Brain pericyte (primary cell): ENCODE data around the gene QSER1.
A peak's percentile ranks its signal among the peaks of the same experiment; 100 is the strongest.
"Not testable (repeated sequence)": the region's sequence is repeated elsewhere in the genome, so short reads cannot be mapped to it uniquely, and the experiment has no call there.

ENCODE experiments used
- DNase-seq: peaks from one replicate; pipeline ENCODE4 v3.0.0-alpha.2; 2012; ENCODE audit warnings: low read depth, low spot score

The QSER1 gene

DNA sequence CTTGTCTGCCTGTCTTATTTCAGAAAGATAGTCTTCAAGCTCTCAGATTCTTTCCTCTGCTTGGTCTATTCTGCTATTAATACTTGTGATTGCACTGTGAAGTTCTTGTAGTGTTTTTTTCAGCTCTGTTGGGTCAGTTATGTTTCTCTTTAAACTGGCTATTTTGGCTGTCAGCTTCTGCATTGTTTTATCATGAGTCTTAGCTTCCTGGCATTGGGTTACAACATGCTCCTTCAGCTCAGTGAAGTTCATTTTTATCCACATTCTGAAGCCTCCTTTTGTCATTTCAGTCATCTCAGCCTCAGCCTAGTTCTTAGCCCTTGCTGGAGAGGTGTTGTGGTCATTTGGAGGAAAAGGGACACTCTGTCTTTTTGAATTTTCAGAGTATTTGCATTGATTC is 107.6 kb downstream of the QSER1 start:
- no peak for DNase-seq

- no peak for DNase-seq
Observed at GRCh38 chr11:33001281-33001680, 108.7 kb downstream of the QSER1 start.

- DNase-seq, result no peak
Observed at GRCh38 chr11:33001751-33002542, 109.3 kb downstream of the QSER1 start.

- DNase-seq, result no peak
Observed at GRCh38 chr11:33005175-33005574, 112.6 kb downstream of the QSER1 start.

- DNase-seq, result no peak
Observed at GRCh38 chr11:33006010-33006409, 113.4 kb downstream of the QSER1 start.

GRCh38 chr11:33013755-33014154 is 121.1 kb downstream of the QSER1 start:
- no peak for DNase-seq

- DNase-seq, result peak; percentile 57
Observed at GRCh38 chr11:33015621-33016551, 123.3 kb downstream of the QSER1 start, which contains the start of gene DEPDC7. Gene DEPDC7, plus strand, starts transcription at chr11:33015878. Its CDS starts 78 bp downstream, at chr11:33015956.

DNA sequence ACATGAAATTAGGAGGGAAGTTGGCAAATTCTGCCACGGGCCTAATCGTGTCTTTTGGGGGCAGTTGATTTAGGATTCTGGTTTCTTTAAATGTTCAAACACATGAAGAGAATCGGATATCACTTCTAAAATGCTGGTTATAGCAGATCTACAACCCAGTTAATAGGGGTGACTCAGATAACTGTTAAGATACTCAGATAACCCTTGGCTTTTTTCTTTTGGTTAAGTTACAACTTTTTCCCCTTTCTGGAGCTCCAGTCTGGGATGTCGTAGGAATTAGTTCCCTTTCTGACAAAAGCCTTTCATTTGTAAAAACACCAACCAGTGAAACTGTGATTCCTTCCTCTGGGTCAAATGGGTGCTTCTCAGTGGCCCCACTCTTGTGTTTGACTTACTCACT is 124.0 kb downstream of the QSER1 start:
- no peak for DNase-seq

DNA sequence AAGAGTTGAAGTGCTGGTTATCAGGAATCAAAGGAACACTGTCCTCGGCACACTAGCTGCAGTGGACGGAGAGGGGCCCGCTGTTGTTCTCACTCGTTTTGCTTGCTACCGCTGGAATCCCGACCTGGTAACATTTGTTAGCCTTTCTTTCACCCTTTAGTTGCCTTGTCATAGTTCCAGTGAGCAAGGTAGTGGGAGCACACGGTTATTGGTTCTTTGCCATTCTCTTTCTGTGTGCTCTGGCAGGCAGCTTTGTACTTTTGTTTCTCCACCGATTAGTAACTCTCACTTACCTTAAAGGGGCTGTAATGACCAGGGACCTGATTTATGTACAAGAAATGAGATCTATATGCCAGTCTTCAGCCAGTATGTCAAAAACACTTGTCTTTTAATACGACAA is 124.9 kb downstream of the QSER1 start:
- DNase-seq, result no peak

- DNase-seq, result no peak
Observed at GRCh38 chr11:33017965-33018364, 125.4 kb downstream of the QSER1 start.

DNA sequence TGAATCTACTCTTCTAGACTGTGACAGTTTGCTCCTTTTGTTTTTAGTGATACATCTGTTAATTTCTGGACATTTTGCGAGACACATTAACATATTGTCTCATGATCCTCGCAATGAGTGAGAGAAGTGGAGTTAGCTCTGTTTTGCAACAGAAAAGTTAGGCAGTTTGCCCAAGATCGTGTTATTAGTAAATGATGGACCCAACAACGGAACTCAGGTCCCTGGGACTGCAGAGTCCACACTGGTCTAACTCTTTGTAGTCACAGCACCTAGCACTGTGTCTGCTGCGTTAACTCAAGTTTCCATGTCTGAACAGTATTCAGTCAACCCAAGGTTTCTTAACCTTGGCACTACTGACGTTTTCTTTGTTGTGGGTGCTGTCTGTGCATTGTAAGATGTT is 126.2 kb downstream of the QSER1 start:
- DNase-seq, result no peak

- no peak for DNase-seq
Observed at GRCh38 chr11:33021501-33021900, 128.9 kb downstream of the QSER1 start.

DNA sequence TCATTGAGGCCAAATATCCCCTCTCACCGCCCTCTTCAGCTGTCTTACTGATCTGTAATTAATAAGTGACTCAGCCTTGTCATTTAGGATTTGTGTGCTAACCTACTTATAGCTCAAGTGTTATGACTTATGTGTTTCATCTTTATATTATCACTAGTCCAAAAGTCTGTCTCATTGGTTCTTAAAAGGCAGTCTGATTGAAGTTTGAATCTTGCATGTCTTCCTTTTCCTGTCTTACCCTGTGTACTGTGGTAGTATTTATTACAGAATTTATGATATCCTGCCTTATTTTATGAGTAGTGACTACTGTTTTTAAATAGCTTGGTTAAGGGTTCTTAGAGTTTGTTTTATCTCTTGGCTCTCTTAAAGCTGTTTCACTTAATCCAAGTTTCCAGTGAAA is 129.3 kb downstream of the QSER1 start:
- no peak for DNase-seq

- DNase-seq, result no peak
Observed at GRCh38 chr11:33025339-33025722, 132.7 kb downstream of the QSER1 start.

DNA sequence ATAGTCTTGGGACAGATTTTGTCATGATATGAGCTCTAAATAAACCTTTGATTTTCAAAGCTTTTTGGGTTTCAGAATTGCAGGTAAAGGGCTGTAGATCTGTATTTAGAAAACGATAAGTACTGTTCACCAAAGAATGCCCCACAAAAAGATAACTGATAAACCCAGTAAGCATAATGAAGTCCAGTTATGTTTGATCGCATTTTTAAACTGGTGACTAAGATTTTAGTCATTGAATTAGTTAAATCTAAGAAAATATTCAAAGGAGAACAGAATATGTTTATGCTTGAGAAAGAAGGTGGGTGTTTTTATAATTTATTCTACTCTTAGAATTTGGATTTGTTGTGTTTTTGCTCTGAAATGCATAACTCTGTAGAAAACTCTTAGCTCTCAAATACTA is 134.6 kb downstream of the QSER1 start:
- no peak for DNase-seq

DNA sequence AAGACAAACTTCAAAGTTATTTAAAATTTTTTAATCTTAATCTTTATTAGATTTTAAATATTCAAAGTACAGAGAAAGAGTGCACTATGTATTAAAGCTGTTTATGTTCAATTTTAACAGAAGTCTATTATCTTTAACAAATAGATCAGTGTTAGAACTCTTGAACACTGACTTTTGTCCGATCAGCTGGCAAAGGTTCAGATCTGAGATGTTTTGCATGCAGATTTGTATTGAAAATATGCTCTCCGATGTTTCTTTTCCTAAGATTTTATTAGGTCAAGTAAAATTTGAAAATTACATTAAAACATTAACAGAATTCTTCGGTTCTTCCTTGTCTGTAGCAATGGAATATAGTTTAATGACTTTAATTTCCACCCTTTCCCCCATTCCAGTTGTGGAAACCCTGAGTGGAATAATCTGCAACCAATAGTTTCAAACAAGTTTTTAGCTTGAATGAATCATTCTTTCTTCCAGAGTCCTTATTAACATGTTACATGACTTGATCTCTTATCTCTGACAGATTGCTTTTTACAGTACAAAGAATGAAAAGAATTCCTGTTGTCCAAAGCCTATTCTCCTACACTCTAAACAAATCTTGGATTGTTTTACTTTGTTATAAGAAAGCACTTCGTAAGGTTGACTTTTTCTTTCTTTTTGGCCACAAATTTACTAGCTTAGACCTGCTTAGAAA is 135.4 kb downstream of the QSER1 start:
- no peak for DNase-seq

DNA sequence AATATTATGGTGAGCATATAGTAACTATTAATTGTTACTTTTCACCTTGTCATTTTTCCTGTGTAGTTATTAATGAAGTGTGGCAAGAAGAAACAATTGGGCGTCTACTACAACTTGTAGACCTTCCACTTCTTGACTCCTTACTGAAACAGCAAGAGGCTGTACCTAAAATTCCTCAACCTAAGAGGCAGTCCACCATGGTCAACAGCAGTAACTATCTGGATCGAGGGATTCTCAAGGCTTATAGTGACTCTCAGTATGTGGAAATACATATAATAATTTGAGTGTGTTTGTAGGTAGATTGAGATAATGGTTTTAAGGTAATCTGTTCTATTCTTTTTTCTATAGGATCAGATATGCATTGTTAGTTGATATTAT is 135.9 kb downstream of the QSER1 start:
- DNase-seq, result no peak

DNA sequence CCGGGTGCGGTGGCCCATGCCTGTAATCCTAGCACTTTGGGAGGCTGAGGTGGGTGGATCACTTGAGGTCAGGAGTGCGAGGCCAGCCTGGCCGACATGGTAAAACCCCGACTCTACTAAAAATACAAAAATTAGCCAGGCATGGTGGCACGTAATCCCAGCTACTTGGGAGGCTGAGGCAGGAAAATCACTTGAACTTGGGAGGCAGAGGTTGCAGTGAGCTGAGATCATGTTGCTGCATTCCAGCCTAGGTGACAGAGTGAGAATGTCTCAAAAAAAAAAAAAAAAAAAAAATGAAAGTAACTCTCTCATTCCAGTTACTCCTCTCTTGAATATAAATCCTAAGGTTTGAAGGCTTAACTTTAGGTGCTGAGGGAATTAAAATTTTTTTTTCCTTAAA is 136.6 kb downstream of the QSER1 start:
- DNase-seq, result not testable (repeated sequence)
